Calu3 (cell line): ENCODE measurements around the gene SMAD3. TPM values are rescaled to one million over a fixed set of nuclear protein-coding genes. Genes with fewer than 3 reads are reported as not detected.

Experiments used
- BruUV-seq: library from RNA; stranded (reverse); fragments of 400-500 nt; replicated peaks from 2 replicates; lab custom pipeline; 2021; lab: Mats Ljungman, UMichigan
- CTCF ChIA-PET: fragments of 300-600 bp; sonication (Branson Sonifier 250); formaldehyde crosslinking; loops from one replicate; lab custom pipeline; 2022; ENCODE audit warnings: antibody characterized with exemption; lab: Charles Lee
- DNase-seq: peaks from one replicate; pipeline ENCODE4 v3.0.0; 2022
- H3K27ac Mint-ChIP-seq: one replicate; pipeline ENCODE4 v1.8.0; 2022; ENCODE audit warnings: mixed read lengths; ENCODE audit not compliant: unreplicated experiment
- H3K27me3 Mint-ChIP-seq: one replicate; pipeline ENCODE4 v1.8.0; 2022; ENCODE audit warnings: mixed read lengths; ENCODE audit not compliant: unreplicated experiment
- H3K36me3 Mint-ChIP-seq: one replicate; pipeline ENCODE4 v1.8.0; 2022; ENCODE audit warnings: mild to moderate bottlenecking, moderate library complexity, mixed read lengths; ENCODE audit not compliant: insufficient read depth, unreplicated experiment
- H3K4me1 Mint-ChIP-seq: one replicate; pipeline ENCODE4 v1.8.0; 2022; ENCODE audit warnings: mild to moderate bottlenecking, low read depth, mixed read lengths; ENCODE audit not compliant: unreplicated experiment
- H3K4me3 Mint-ChIP-seq: one replicate; pipeline ENCODE4 v1.8.0; 2022; ENCODE audit warnings: mild to moderate bottlenecking, low read depth, moderate library complexity, mixed read lengths; ENCODE audit not compliant: unreplicated experiment
- H3K9me3 Mint-ChIP-seq: one replicate; pipeline ENCODE4 v1.8.0; 2022; ENCODE audit warnings: low read depth, mixed read lengths; ENCODE audit not compliant: unreplicated experiment
- intact Hi-C: fragments of 100-400 bp; cut with micrococcal nuclease; formaldehyde crosslinking; loops from one replicate; pipeline ENCODE4 v1.10.0; 2022; ENCODE audit not compliant: unreplicated experiment
- total RNA-seq: library from RNA; stranded (reverse); gene quantifications from 2 replicates; pipeline ENCODE4 v1.2.3, GENCODE V29; 2022
- TF ChIP-seq, protein P1 (sequence below): fragments of 200-600 bp; IDR thresholded peaks from one replicate; pipeline ENCODE4 v1.8.0; 2022; ENCODE audit warnings: antibody characterized with exemption; ENCODE audit not compliant: unreplicated experiment

SMAD3 gene
- total RNA-seq, 1 experiment from 2014 or later = 121 TPM

DNA sequence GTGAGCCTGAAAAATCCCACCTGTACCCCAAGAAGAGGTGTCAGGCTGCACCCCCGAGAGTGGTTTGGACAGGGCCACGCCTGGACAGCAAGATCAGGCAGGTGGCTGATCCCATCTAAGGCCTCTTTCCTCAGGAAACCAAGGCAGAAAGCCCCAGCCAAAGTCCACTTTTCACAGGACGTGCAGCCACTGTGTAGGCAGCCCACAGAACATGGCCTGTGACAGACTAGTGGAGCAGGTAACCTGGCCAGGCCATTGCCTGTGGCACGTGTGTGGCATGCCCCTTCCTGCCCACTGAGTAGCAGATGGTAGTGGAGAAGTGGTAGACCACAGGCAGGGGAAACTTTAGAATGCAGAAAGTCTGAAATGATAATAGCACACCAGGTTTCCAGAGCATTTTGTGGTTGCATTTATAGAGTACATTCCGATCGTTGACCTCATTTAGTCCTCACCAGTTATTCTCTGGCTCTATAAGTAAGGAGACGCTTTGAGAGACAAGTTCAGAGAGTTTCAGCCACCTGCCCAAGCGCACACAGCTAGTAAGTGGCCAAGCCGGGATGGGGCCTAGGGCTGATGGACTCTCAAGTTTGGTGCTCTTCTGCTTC, 120.3 kb downstream of the SMAD3 start:
- H3K9me3 Mint-ChIP-seq = no peaks in the 10 kb centered on the region
- TF ChIP-seq, protein P1, sequence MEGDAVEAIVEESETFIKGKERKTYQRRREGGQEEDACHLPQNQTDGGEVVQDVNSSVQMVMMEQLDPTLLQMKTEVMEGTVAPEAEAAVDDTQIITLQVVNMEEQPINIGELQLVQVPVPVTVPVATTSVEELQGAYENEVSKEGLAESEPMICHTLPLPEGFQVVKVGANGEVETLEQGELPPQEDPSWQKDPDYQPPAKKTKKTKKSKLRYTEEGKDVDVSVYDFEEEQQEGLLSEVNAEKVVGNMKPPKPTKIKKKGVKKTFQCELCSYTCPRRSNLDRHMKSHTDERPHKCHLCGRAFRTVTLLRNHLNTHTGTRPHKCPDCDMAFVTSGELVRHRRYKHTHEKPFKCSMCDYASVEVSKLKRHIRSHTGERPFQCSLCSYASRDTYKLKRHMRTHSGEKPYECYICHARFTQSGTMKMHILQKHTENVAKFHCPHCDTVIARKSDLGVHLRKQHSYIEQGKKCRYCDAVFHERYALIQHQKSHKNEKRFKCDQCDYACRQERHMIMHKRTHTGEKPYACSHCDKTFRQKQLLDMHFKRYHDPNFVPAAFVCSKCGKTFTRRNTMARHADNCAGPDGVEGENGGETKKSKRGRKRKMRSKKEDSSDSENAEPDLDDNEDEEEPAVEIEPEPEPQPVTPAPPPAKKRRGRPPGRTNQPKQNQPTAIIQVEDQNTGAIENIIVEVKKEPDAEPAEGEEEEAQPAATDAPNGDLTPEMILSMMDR = no peak
- no peak overlapping the region for H3K4me3 Mint-ChIP-seq
- peaks cover 7% of the 10 kb centered on the region for H3K4me1 Mint-ChIP-seq
- no peaks in the 10 kb centered on the region for H3K27me3 Mint-ChIP-seq
- BruUV-seq = no TSS peak
- H3K27ac Mint-ChIP-seq = peak overlapping the region; percentile 54
- intact Hi-C loops = no loop called here
- DNase-seq = no peak
- H3K36me3 Mint-ChIP-seq = peaks cover 91% of the 10 kb centered on the region
- CTCF ChIA-PET = interaction anchor here (1.5 kb wide), 1 partner anchor 11 kb away, joined by 3 read pairs; no protein-coding TSS in a partner anchor

- no TSS peak for BruUV-seq
- peaks cover 96% of the 10 kb centered on the region for H3K36me3 Mint-ChIP-seq
- TF ChIP-seq, protein P1 = no peak
- peaks cover 7% of the 10 kb centered on the region for H3K4me1 Mint-ChIP-seq
- CTCF ChIA-PET = interaction anchor here (1.5 kb wide), 1 partner anchor 11 kb away, joined by 3 read pairs; no protein-coding TSS in a partner anchor
- intact Hi-C loops = no loop called here
- peak overlapping the region; percentile 54 for H3K27ac Mint-ChIP-seq
- DNase-seq = no peak
- H3K27me3 Mint-ChIP-seq = no peaks in the 10 kb centered on the region
- H3K9me3 Mint-ChIP-seq = no peaks in the 10 kb centered on the region
- H3K4me3 Mint-ChIP-seq = no peak overlapping the region
Measured at GRCh38 chr15:67186226-67186649, 120.8 kb downstream of the SMAD3 start.

DNA sequence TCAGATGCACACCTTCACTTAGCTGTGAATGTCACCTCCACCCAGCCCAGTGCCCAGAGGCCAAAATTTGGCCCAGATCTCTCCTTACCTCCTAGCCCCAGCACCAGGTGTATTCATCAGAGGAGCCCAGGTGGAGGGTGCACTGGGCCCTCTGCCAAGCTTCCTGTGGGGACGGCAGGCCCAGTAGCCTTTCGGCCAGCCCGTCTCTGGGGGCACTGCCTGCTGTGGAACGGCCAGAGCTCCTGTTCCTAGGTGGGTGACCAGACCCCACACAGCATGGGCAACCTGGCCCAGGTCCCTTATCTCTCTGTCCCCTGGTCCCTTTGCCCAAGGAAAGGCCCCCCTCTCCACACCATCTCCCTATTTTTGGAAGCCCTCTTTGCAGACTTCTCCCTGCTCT, 121.3 kb downstream of the SMAD3 start:
- H3K4me3 Mint-ChIP-seq = no peak overlapping the region
- BruUV-seq = no TSS peak
- H3K9me3 Mint-ChIP-seq = no peaks in the 10 kb centered on the region
- CTCF ChIA-PET = interaction anchor here (1.5 kb wide), 1 partner anchor 12 kb away, joined by 3 read pairs; no protein-coding TSS in a partner anchor
- no peaks in the 10 kb centered on the region for H3K27me3 Mint-ChIP-seq
- peaks cover 94% of the 10 kb centered on the region for H3K36me3 Mint-ChIP-seq
- TF ChIP-seq, protein P1 = no peak
- DNase-seq = no peak
- intact Hi-C loops = no loop called here
- peak overlapping the region; percentile 3 for H3K27ac Mint-ChIP-seq
- peaks cover 7% of the 10 kb centered on the region for H3K4me1 Mint-ChIP-seq

DNA sequence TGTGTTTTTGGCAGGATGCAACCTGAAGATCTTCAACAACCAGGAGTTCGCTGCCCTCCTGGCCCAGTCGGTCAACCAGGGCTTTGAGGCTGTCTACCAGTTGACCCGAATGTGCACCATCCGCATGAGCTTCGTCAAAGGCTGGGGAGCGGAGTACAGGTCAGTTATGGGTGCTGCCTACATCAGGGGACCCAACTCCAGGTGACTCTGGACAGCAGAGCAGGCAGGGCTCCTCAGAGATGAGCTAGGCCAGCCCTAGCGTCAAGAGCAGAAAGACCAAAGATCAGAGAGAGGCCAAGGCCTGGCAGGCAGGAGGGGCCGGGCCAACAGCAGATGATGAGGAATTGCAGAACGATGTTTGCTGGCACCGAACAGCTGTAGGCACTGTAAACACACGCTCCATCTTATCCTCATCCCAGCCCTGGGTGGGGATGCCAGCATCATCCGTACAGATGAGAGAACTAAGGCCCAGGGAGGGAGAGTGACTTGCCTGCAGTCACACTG, 122.0 kb downstream of the SMAD3 start:
- DNase-seq = no peak
- H3K4me3 Mint-ChIP-seq = no peak overlapping the region
- CTCF ChIA-PET = no interaction called here
- TF ChIP-seq, protein P1 = no peak
- peaks cover 94% of the 10 kb centered on the region for H3K36me3 Mint-ChIP-seq
- H3K27ac Mint-ChIP-seq = peak overlapping the region; percentile 3
- H3K9me3 Mint-ChIP-seq = no peaks in the 10 kb centered on the region
- no peaks in the 10 kb centered on the region for H3K27me3 Mint-ChIP-seq
- intact Hi-C loops = no loop called here
- H3K4me1 Mint-ChIP-seq = peaks cover 7% of the 10 kb centered on the region
- no TSS peak for BruUV-seq
